Thyroid gland (tissue), 4 donors: Measurements from ENCODE around the gene KRT1.

ENCODE experiments used
- POLR2A ChIP-seq, 2 donors: fragments of 450-650 bp; IDR thresholded peaks; one replicate each; pipeline ENCODE4 v1.6.1; 2017; ENCODE audit warnings: antibody characterized with exemption in 2 of 2, mild to moderate bottlenecking in 2 of 2, moderate library complexity in 1 of 2
- TF ChIP-seq, protein P1 (sequence below), 6 experiments: fragments of 200-600 bp in 3 of 6; fragments of 450-650 bp in 3 of 6; sonication (generic) in 3 of 6; IDR thresholded peaks; one replicate each; pipeline ENCODE4 v1.5.1; 2016 to 2019; ENCODE audit warnings: antibody characterized with exemption in 6 of 6, mild to moderate bottlenecking in 2 of 6, inconsistent platforms in 1 of 6, moderate library complexity in 1 of 6

GRCh38 chr12:52676163-52676562, 4.0 kb downstream of the KRT1 start:
- TF ChIP-seq POLR2A (IDR thresholded peaks at IDR 0.05): no peak
- TF ChIP-seq, protein P1, sequence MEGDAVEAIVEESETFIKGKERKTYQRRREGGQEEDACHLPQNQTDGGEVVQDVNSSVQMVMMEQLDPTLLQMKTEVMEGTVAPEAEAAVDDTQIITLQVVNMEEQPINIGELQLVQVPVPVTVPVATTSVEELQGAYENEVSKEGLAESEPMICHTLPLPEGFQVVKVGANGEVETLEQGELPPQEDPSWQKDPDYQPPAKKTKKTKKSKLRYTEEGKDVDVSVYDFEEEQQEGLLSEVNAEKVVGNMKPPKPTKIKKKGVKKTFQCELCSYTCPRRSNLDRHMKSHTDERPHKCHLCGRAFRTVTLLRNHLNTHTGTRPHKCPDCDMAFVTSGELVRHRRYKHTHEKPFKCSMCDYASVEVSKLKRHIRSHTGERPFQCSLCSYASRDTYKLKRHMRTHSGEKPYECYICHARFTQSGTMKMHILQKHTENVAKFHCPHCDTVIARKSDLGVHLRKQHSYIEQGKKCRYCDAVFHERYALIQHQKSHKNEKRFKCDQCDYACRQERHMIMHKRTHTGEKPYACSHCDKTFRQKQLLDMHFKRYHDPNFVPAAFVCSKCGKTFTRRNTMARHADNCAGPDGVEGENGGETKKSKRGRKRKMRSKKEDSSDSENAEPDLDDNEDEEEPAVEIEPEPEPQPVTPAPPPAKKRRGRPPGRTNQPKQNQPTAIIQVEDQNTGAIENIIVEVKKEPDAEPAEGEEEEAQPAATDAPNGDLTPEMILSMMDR (IDR thresholded peaks at IDR 0.05): no peak
